Subcutaneous adipose tissue (tissue), 4 donors: Measurements from ENCODE around the gene GXYLT2. TPM values are rescaled to one million over a fixed set of nuclear protein-coding genes. Genes with fewer than 3 reads are reported as not detected.

Experiments
- total RNA-seq, 4 donors: library from RNA; depleted of rRNA; stranded (reverse); fragments of >200 nt; gene quantifications; one replicate each; pipeline ENCODE4 v1.1.0, GENCODE V29; 2016
- TF ChIP-seq, protein P1 (sequence below): fragments of 450-650 bp; IDR thresholded peaks from one replicate; pipeline ENCODE4 v1.5.1; 2016; ENCODE audit warnings: low read depth, mild to moderate bottlenecking, control low read depth, antibody characterized with exemption, moderate library complexity

Gene GXYLT2
- total RNA-seq, 4 donors from 2014 or later, result 1.5 to 10.2 (median 4.4) TPM

DNA sequence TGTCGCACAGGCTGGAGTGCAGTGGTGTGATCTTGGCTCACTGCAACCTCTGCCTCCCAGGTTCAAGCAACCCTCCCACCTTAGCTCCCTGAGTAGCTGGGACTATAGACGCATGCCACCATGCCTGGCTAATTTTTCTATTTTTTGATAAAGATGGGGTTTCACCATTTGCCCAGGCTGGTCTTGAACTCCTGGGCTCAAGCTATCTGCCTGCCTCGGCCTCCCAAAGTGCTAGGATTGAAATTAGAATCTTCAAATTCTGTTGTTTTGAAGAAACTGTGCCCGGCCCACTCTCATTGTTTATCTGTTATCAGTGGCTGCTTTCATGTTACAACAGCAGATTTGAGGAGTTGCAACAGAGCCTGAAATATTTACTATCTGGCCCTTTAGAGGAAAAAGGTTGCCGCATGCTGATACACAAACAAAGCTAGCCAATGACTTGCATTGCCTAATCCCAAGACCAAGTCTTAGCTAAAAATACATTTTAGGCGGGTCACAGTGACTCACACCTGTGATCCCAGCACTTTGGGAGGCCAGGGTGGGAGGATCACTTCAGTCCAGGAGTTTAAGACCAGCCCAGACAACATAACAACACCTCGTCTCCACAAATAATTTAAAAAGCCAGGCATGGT is 65.6 kb downstream of the GXYLT2 start:
- TF ChIP-seq, protein P1, sequence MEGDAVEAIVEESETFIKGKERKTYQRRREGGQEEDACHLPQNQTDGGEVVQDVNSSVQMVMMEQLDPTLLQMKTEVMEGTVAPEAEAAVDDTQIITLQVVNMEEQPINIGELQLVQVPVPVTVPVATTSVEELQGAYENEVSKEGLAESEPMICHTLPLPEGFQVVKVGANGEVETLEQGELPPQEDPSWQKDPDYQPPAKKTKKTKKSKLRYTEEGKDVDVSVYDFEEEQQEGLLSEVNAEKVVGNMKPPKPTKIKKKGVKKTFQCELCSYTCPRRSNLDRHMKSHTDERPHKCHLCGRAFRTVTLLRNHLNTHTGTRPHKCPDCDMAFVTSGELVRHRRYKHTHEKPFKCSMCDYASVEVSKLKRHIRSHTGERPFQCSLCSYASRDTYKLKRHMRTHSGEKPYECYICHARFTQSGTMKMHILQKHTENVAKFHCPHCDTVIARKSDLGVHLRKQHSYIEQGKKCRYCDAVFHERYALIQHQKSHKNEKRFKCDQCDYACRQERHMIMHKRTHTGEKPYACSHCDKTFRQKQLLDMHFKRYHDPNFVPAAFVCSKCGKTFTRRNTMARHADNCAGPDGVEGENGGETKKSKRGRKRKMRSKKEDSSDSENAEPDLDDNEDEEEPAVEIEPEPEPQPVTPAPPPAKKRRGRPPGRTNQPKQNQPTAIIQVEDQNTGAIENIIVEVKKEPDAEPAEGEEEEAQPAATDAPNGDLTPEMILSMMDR, result no peak

DNA sequence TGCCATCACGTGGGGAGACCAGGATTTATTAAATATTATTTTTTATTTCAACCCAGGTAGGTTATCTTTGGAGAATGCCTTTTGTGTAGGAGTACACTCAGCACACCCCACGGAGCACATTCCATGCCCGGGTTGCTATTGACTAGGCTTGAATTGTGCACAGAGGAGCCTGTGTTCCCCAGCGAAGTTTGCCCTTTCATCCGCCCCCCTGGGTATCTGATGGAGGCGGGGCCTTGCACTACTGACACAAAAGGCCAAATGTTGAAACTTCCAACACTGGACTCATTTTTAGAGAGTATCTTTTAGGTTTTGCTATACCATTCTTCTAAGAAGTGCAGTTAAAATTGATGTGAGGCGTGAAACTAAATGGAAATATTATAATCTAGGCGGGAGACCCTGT is 69.5 kb downstream of the GXYLT2 start:
- TF ChIP-seq, protein P1, result no peak

DNA sequence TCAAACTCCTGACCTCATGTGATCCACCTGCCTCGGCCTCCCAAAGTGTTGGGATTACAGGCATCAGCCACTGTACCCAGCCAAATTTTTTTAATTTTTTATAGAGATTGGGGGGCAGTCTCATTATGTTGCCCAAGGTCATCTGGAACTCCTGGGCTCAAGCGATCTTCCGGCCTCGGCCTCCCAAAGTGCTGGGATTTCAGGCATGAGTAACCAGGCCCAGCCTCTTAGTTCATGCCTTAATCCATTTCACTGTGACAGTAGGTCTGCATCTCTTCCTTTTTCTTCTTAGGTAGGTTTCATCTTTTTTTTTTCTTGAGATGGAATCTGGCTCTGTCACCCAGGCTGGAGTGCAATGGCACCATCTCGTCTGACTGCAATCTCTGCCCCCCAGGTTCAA is 71.5 kb downstream of the GXYLT2 start:
- TF ChIP-seq, protein P1, result no peak

DNA sequence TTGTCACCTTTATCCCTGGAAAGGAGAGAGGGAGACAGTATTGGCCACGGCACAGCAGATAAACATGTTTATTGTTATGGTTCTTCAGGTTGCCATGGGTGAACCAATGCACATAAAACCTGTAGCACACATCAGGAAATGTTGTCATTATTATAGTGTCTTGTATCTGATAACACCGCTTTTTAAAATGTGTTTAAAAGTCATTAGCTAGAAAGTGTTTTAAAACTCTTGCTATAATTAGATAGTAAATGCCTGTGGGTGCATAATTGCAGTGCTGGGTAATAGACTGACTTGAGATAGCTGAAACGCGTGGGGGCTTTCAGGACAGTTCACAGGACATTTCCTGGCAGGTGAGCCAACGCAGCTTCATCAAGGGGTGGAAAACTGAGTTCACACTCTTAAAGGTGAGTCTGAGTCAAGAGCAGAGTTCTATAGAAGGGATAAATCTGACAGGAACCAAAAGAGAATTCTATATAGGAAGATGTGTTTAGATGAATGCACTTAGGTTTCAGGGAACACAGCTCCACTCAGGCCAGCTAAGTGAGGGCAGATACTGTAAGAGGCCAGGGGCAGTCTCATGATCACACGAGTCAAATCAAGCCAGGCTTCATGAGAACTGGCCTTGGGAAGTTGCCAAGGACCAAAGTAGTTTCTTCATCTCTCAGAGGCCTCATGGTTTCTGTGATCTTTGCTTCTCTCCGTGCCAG is 73.1 kb downstream of the GXYLT2 start:
- TF ChIP-seq, protein P1, result no peak

DNA sequence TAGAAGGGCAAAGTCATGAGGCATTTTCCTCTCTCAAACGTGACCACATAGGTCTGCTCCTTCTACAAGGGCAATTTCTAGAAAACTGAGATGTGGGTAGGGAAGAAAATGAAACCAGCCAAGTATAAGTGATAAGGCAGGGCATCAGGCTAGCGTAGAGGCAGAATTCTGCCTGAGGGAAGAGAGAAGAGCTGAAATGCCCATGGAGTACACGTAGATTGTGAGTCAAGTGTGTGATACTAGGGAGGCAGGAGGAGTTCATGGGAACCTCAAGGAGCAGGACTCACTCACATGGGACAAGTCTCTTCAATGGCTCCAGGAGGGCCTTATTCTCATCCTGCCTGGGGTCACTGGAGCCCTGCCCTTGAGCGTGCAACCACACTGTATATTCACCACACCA is 73.9 kb downstream of the GXYLT2 start:
- TF ChIP-seq, protein P1, result no peak

DNA sequence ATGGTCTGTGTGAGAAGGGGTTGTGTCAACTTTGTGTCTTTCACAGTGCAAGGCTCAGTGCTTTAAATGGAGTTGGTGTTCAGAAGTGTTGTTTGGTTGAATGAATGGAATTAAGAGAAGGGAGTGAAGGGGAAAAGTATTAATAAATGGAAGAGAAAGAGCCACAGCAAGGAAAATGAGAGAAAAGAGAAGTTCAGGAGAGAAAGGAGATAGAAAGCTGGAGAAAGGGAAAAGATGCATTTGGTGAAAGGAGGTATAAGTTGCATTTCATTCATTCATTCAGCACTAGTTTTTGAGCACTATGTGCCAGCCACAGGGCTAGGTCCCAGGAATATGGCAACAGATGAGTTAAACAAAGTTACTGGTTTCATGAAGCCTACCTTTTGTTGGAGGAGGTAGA is 74.5 kb downstream of the GXYLT2 start:
- TF ChIP-seq, protein P1, result no peak

DNA sequence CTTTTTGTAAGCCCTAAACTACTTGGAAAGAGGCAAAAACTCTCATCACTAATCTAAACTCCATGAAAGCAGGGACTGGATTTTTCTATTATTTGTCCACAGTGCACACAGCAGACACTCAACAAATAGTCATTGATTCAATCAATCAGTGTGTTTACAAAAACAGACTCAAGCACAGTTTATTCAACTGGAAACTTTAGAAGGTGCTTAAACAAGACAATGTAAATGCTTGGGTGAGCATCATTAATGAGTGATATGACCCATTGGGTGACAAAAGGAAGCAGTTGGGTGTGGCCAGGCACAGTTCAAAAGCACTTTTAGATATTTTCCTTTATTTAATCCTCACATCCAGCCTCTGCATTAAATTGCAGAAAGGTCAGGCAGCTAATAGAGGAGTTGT is 76.8 kb downstream of the GXYLT2 start:
- TF ChIP-seq, protein P1, result no peak
